Motor neuron (in vitro differentiated cells): Measurements from ENCODE around the gene LILRB5. TPM values are rescaled to one million over a fixed set of nuclear protein-coding genes. Genes with fewer than 3 reads are reported as not detected.

ENCODE experiments used
- ATAC-seq, 8 experiments: fragments of 200-7000 bp; cut with Tn5 transposase; replicated peaks in 6 of 8; 2 replicates each; pipeline ENCODE4 v1.8.0; 2021; ENCODE audit warnings: mild to moderate bottlenecking in 8 of 8, moderate library complexity in 8 of 8
- H3K27ac ChIP-seq, 2 donors: fragments of 250-450 bp; sonication (Bioruptor Pico); 2 replicates each; pipeline ENCODE4 v1.9.0; 2021; ENCODE audit warnings: antibody characterized with exemption in 2 of 2, mild to moderate bottlenecking in 2 of 2, moderate library complexity in 1 of 2
- H3K4me1 ChIP-seq, 2 donors: fragments of 250-450 bp; sonication (Bioruptor Pico); replicated peaks in 1 of 2; 2 replicates each; pipeline ENCODE4 v1.6.1; 2021; ENCODE audit warnings: antibody characterized with exemption in 2 of 2, mild to moderate bottlenecking in 2 of 2, moderate library complexity in 1 of 2
- H3K4me3 ChIP-seq, 5 donors: fragments of 250-450 bp; sonication (Bioruptor Pico); 2 replicates each; pipeline ENCODE4 v1.9.0; 2021; ENCODE audit warnings: antibody characterized with exemption in 5 of 5, mild to moderate bottlenecking in 5 of 5, moderate library complexity in 4 of 5
- WGBS, 10 experiments: fragments of 450-650 bp; shearing (Covaris generic); methylation state at CpG; one replicate each; pipeline ENCODE4 v1.0.0; 2022; 5-methylcytosine and 5-hydroxymethylcytosine counted together
- in situ Hi-C, 9 experiments: fragments of 400-800 bp; cut with MboI; loops; one replicate each; pipeline ENCODE4 v1.15.0; 2021; ENCODE audit warnings: low sequenced_read_pairs in 9 of 9, low pct_unique_long_range_greater_than_20kb in 2 of 9; ENCODE audit not compliant: unreplicated experiment in 9 of 9
- total RNA-seq, 8 experiments: library from RNA; unstranded; fragments of 300-600 nt; gene quantifications; 2 replicates each; pipeline versions ENCODE4 v1.2.3 to v1.2.4, GENCODE V29; 2022

The LILRB5 gene
- total RNA-seq, 8 experiments from 2014 or later, result under 0.01 to 0.81 (median 0.17) TPM; not detected in 2

GRCh38 chr19:54271106-54271505, 14.0 kb upstream of the LILRB5 start:
- no peak overlapping the region for H3K4me3 ChIP-seq
- no peaks in the 10 kb centered on the region for H3K4me1 ChIP-seq
- no peak for ATAC-seq
- WGBS, 10 experiments, result 20 to 87% (median 60%) methylated on average over 1 to 3 of the region's 8 CpGs; no CpG with 5 or more reads in 7 of the 10 experiments
- in situ Hi-C loops, result no loop called here
- no peak overlapping the region for H3K27ac ChIP-seq

DNA sequence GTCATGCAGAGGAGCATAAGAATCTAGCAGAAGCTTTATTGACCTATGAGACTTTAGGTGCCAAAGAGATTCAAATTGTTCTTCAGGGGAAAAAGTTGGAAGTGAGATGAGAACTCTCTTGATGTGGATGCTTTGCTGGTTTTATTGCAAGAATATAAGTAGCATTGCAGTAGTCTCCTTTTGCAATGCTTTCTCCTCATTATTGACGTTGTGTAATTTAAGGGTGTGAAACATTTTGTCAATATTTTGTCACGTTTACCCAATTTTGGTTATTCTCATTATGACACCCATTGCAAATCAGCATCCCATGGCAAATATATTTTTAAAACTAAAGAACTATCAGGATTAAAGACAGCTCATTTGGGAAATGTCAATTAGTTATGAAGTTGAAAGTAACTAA, 11.9 kb upstream of the LILRB5 start:
- in situ Hi-C loops, result no loop called here
- Histone ChIP-seq H3K4me1 (no peaks in the 10 kb centered on the region), H3K4me3 (no peak overlapping the region), H3K27ac (no peak overlapping the region)
- ATAC-seq, result no peak
- WGBS, 10 experiments, result 0 to 58% (median 20%) methylated on average over 1 to 2 of the region's 2 CpGs; no CpG with 5 or more reads in 1 of the 10 experiments

GRCh38 chr19:54266133-54266532, 9.1 kb upstream of the LILRB5 start:
- in situ Hi-C loops, result no loop called here
- peak in 5 of 8 experiments; percentile 40 to 91 (median 65) for ATAC-seq
- Histone ChIP-seq H3K4me1 (no peaks in the 10 kb centered on the region), H3K4me3 (no peak overlapping the region), H3K27ac (no peak overlapping the region)
- WGBS, 10 experiments, result 0 to 13% (median 3%) methylated on average over 1 to 4 of the region's 6 CpGs; no CpG with 5 or more reads in 2 of the 10 experiments

GRCh38 chr19:54262470-54262869, 5.4 kb upstream of the LILRB5 start:
- no peak for ATAC-seq
- WGBS, 10 experiments, result no CpG with 5 or more reads among the region's 2 CpGs
- no peaks in the 10 kb centered on the region for H3K4me1 ChIP-seq
- no peak overlapping the region for H3K4me3 ChIP-seq
- in situ Hi-C loops, result no loop called here
- no peak overlapping the region for H3K27ac ChIP-seq

GRCh38 chr19:54262066-54262465, 5.0 kb upstream of the LILRB5 start:
- Histone ChIP-seq H3K4me3 (no peak overlapping the region), H3K4me1 (no peaks in the 10 kb centered on the region), H3K27ac (no peak overlapping the region)
- WGBS, 10 experiments, result 49 to 100% (median 77%) methylated on average over 1 to 7 of the region's 11 CpGs; no CpG with 5 or more reads in 4 of the 10 experiments
- in situ Hi-C loops, result no loop called here
- no peak for ATAC-seq

DNA sequence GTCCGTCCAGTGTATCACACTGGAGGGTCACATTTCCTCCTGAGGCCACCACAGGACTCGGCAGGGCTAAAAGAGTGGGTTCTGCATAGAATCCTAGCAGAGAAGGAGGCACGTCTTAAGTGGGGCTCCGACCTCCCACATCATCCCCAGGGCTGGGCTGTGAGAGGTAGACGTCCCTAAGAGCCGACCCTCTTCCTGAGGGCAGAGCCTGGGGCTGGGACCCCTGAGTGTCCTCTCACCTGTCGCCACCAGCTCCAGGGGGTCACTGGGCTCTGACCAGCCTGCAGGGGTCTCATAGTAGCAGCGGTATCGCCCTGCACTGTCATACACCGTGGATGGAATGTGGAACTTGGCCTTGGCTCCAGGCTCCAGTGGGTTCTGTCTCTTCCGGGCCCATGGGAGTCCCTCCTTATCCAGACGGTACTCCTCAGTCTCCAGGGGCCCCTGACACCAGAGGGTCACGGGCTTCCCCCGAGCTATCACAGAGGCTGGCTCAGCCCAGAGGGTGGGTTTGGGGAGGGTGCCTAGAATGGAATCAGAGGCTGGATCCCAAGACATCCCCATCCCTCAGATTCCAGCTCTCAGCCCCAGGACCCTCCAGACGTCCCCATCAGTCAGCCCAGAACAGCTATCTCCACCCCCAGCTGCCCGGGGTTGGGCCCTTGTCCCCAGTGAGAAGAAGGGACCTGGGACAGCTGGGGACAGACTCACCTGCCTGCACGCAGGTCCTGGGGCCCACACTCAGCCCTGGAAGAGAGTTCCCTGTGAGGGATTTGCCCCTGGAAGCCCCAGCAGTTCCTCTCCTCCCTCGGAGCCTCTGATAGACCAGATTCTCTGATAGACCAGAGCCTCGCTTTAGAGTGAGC, 590 bp downstream of the LILRB5 start:
- WGBS, 10 experiments, result 13 to 80% (median 44%) methylated on average over 1 to 4 of the region's 19 CpGs; no CpG with 5 or more reads in 4 of the 10 experiments
- no peak for ATAC-seq
- H3K27ac ChIP-seq, result no peak overlapping the region
- H3K4me1 ChIP-seq, result no peaks in the 10 kb centered on the region
- in situ Hi-C loops, result no loop called here
- H3K4me3 ChIP-seq, result no peak overlapping the region

DNA sequence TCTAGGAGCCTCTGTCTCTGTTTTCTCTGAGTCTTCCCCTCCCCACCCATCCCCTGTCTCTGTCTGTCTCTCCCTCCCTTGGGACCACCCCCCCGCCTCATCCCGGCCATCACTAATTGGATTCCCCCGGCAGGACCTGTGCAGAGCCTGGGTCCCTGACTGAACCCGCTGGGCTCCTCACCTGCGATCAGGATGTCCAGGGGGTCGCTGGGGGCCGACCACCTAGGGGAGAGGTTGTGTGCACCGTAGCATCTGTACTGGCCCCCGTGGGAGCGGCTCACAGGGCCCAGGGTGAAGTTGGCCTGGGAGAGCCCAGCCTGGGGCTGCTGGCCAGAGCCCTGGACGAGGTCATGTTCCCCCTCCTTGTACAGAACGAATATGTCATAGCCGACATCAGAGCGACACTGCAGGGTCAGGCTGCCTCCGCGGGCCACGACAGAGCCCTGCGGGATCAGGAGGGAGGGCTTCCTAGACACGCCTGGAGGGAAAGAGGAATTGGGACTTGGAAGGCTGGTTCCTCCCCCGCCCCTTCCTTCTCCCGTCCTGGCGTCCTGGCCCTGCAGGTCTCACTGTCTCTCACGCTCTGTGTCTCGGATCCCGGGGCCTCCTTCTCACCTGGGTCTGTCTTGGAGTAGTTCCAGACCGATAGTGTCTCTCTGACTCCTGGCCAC, 1.8 kb downstream of the LILRB5 start:
- Histone ChIP-seq H3K4me1 (no peaks in the 10 kb centered on the region), H3K4me3 (no peak overlapping the region), H3K27ac (no peak overlapping the region)
- no peak for ATAC-seq
- 48 to 70% methylated on average over 2 to 12 of the region's 26 CpGs; no CpG with 5 or more reads in 8 of the 10 experiments for WGBS, 10 experiments
- in situ Hi-C loops, result no loop called here

GRCh38 chr19:54254195-54254906, 2.7 kb downstream of the LILRB5 start:
- no peak overlapping the region for H3K27ac ChIP-seq
- no peaks in the 10 kb centered on the region for H3K4me1 ChIP-seq
- no peak for ATAC-seq
- WGBS, 10 experiments, result 0 to 20% (median 0%) methylated on average over 1 of the region's 17 CpGs; no CpG with 5 or more reads in 7 of the 10 experiments
- H3K4me3 ChIP-seq, result no peak overlapping the region
- in situ Hi-C loops, result no loop called here

DNA sequence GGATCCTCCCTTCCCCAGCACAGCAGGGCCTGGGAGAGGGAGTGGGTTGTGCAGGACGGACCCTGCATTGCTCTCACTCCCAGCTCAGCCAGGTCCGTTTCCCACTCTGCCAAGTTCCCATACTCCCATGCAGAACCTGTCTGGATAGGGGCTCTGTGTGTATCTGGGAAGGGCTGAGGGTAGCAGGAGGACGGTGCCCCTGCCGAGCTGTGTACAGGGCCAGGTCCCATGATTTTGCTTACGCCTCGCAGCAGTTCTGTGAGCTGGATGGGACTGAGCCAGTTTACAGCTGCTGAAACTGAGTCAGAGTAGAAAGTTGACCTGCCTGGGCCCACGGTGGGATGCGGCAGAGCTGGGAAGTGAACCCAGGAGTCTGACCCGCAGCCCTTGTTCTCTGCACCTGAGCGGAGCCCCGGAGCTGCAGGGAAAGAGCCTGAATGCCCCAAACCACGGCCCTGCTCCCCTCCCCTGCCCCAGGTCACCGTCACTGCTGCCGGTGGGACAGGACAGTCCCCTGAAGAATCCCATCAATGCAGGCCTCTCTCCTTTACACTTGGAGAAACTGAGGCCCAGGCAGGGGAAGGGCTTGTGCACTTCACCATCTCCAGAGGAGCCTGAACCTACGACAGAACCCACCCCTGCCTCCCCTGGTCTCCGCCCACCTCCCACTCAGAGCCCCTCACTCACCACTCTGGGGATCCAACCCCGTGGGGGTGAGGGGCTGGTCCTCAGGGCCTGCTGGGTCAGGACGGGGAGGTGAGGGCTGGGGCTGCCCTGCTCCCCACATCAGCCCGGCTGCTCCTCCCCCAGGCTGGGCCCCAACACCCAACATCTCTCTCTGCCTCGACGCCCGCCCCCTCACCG, 3.5 kb downstream of the LILRB5 start:
- no peak overlapping the region for H3K27ac ChIP-seq
- H3K4me3 ChIP-seq, result no peak overlapping the region
- in situ Hi-C loops, result no loop called here
- no peak for ATAC-seq
- 65% methylated on average over 2 to 5 of the region's 23 CpGs; no CpG with 5 or more reads in 8 of the 10 experiments for WGBS, 10 experiments
- H3K4me1 ChIP-seq, result no peaks in the 10 kb centered on the region

DNA sequence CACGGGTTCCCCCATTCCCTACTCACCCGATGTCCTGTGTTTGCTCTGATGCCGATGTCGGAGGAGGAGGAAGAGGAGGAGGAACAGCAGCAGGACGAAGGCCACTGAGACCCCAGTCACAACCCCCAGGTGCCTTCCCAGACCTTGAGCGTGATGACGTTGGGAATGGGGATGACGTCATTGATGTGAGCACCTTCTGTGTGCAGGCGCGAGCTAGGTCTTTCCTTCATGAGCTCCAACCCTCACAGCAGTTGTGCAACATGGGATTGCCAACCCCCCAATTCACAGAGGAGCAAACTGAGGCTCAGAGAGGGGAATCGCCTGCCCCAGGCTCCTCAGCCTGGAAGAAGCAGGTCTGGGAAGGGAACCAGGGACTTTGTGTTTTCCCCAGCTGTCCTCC, 4.2 kb downstream of the LILRB5 start:
- 50 to 80% (median 55%) methylated on average over 1 to 2 of the region's 11 CpGs; no CpG with 5 or more reads in 6 of the 10 experiments for WGBS, 10 experiments
- no peaks in the 10 kb centered on the region for H3K4me1 ChIP-seq
- no peak for ATAC-seq
- no peak overlapping the region for H3K27ac ChIP-seq
- in situ Hi-C loops, result no loop called here
- no peak overlapping the region for H3K4me3 ChIP-seq

DNA sequence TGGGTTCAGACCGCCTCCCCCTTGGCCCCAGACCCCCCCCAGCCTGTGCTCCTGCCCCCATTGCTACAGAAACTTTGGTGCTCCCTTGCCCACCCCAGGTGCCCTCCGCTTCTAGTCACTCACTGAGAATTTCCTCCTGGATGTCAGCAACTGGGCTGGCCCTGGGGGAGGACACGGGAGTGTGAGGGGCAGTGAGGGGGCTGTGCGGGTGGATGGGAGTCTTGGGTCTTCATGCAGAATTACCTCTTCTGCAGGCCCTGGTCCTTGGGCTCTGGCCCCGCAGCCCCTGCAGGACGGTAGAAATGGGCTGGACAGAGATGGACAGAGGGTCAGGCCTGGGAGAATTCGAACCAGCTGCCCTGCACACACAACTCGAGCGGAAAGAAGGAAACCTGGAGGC, 4.8 kb downstream of the LILRB5 start:
- H3K27ac ChIP-seq, result no peak overlapping the region
- WGBS, 10 experiments, result 64 to 100% (median 67%) methylated on average over 1 to 5 of the region's 9 CpGs; no CpG with 5 or more reads in 6 of the 10 experiments
- ATAC-seq, result no peak
- H3K4me1 ChIP-seq, result no peaks in the 10 kb centered on the region
- in situ Hi-C loops, result no loop called here
- H3K4me3 ChIP-seq, result no peak overlapping the region

DNA sequence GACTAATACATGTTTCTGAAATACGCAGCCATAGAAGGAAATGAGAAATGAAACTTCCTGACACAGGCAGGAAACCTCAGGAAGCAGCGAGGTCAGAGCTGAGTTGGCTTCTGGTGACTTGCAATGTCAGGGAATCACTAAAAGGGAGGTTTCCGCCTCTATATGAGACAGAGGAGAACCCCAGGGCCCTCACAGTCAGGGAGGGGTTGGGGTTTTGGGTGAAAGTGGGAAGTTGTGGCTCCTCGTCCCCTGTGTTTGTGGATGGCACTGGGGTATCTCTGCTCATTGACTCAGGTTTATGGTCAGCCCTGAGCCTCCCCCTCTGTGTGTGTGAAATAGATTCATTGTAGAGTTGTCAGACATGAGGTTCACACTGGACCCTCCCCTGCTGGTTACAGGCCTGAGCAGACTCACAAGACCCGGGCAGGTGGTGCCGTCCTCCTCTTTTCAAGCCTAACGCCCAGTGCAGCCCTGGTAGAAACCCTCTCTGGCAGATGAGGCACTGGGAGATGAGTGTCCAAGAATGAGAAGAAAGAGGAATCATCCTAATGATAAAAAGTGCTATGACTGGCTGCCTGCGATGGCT, 9.0 kb downstream of the LILRB5 start:
- WGBS, 10 experiments, result 42 to 100% (median 75%) methylated on average over 1 to 6 of the region's 8 CpGs; no CpG with 5 or more reads in 5 of the 10 experiments
- peak in 2 of 8 experiments; percentile 15 to 34 for ATAC-seq
- H3K4me1 ChIP-seq, result no peaks in the 10 kb centered on the region
- H3K4me3 ChIP-seq, result no peak overlapping the region
- no peak overlapping the region for H3K27ac ChIP-seq
- in situ Hi-C loops, result no loop called here
